Measurements from ENCODE around the gene NAMPT. TPM values are rescaled to one million over a fixed set of nuclear protein-coding genes. Genes with fewer than 3 reads are reported as not detected.
A peak's percentile ranks its signal among the peaks of the same experiment; 100 is the strongest.

The NAMPT gene
- total and polyA plus RNA-seq, 9 of the 15 experiments (the other 6 are each of a cell fraction or from before 2014, with no cell fraction given), result 41.1 to 160 (median 106) TPM

- no peak; a peak in 1 of 4 replicates for TF ChIP-seq ZMIZ1 (IDR thresholded peaks at IDR 0.05; ENCODE audit: low read depth in 2 of 2, low read length in 2 of 2)
- TF ChIP-seq PML (IDR thresholded peaks at IDR 0.05; ENCODE audit: low read length), result peak; percentile 49
- peak; percentile 98 for TF ChIP-seq REST (IDR thresholded peaks at IDR 0.05; ENCODE audit: borderline replicate concordance)
- TF ChIP-seq REST (CRISPR knock-in tag; IDR thresholded peaks at IDR 0.05; ENCODE audit: low read depth), result no peak
- no peak for TF ChIP-seq HOXB6 (CRISPR knock-in tag; IDR thresholded peaks at IDR 0.05; ENCODE audit: borderline replicate concordance)
- TF ChIP-seq GATAD2B (IDR thresholded peaks at IDR 0.05; ENCODE audit: borderline replicate concordance), result peak; percentile 48; the same call in 1 of the 2 replicates
- no peak for TF ChIP-seq ZHX1 (conservative IDR thresholded peaks at IDR 0.05; ENCODE audit: low read length)
- peak; percentile 97 for TF ChIP-seq HMGN3 (IDR thresholded peaks at IDR 0.05; ENCODE audit: borderline replicate concordance, extremely low read depth, insufficient read length, low read depth, low read length)
- peak; percentile 57; the same call in 1 of the 2 replicates for TF ChIP-seq TRIM28 (IDR thresholded peaks at IDR 0.05)
- TF ChIP-seq WHSC1 (IDR thresholded peaks at IDR 0.05; ENCODE audit: low read length), result no peak
- TF ChIP-seq ZNF785 (CRISPR knock-in tag; IDR thresholded peaks at IDR 0.05), result no peak
- TF ChIP-seq ZNF668 (CRISPR knock-in tag; IDR thresholded peaks at IDR 0.05), result peak; percentile 41; the same call in 1 of the 2 replicates
- TF ChIP-seq FOXK1 (CRISPR knock-in tag; IDR thresholded peaks at IDR 0.05; ENCODE audit: borderline replicate concordance), result peak; percentile 81
These were observed 470 bp upstream of the NAMPT start (continued) for GRCh38 chr7:106285051-106285854.

Data from K562 (cell line).